K562 (cell line): ENCODE data around the gene GMNN.

Experiments
- EZH2 ChIP-seq: IDR thresholded peaks from 2 replicates; pipeline ENCODE4 v1.6.1; 2012; ENCODE audit warnings: low read depth, mild to moderate bottlenecking, inconsistent platforms, low read length, borderline replicate concordance
- FOXA1 ChIP-seq: fragments of 450-650 bp; IDR thresholded peaks from 2 replicates; pipeline ENCODE4 v1.6.1; 2016; ENCODE audit warnings: mild to moderate bottlenecking, borderline replicate concordance
- HMG20A ChIP-seq: fragments of 450-650 bp; formaldehyde crosslinking; conservative IDR thresholded peaks from 2 replicates; pipeline ENCODE4 v1.4.0; 2020; ENCODE audit warnings: mild to moderate bottlenecking, mixed read lengths
- SP2 ChIP-seq: IDR thresholded peaks from 2 replicates; pipeline ENCODE4 v1.6.1; 2011; ENCODE audit warnings: mild to moderate bottlenecking, low read depth, low read length, moderate library complexity; ENCODE audit not compliant: poor library complexity, severe bottlenecking; ENCODE audit errors: extremely low read depth
- TBP ChIP-seq: optimal IDR thresholded peaks from 2 replicates; pipeline ENCODE3; 2011; ENCODE audit warnings: low read depth, low read length, improper control_type of control experiment
- TEAD4 ChIP-seq, 2 experiments: sonication (generic) in 1 of 2; formaldehyde crosslinking in 1 of 2; IDR thresholded peaks; 2 replicates each; pipeline versions ENCODE4 v1.6.1 to v1.8.0; 2012 to 2022; ENCODE audit warnings: borderline replicate concordance in 1 of 2, inconsistent platforms in 1 of 2, low read length in 1 of 2, mild to moderate bottlenecking in 1 of 2, missing genetic modification reagents in 1 of 2
- TF ChIP-seq, protein P1 (sequence below): fragments of 250-450 bp; sonication (Bioruptor Pico); IDR thresholded peaks from 2 replicates; pipeline ENCODE4 v1.8.0; 2021; ENCODE audit warnings: borderline replicate concordance, mild to moderate bottlenecking, moderate library complexity; ENCODE audit not compliant: poor library complexity, severe bottlenecking
- TF ChIP-seq, protein P2 (sequence below), 3 experiments: IDR thresholded peaks in 2 of 3; conservative IDR thresholded peaks in 1 of 3; 2 replicates each; pipeline ENCODE4 v1.5.1; 2011 to 2012; ENCODE audit warnings: low read length in 3 of 3, mild to moderate bottlenecking in 3 of 3, control low read depth in 2 of 3, improper control_type of control experiment in 1 of 3, inconsistent platforms in 1 of 3, low read depth in 1 of 3, mixed read lengths in 1 of 3, moderate library complexity in 1 of 3; ENCODE audit not compliant: insufficient read depth in 2 of 3

DNA sequence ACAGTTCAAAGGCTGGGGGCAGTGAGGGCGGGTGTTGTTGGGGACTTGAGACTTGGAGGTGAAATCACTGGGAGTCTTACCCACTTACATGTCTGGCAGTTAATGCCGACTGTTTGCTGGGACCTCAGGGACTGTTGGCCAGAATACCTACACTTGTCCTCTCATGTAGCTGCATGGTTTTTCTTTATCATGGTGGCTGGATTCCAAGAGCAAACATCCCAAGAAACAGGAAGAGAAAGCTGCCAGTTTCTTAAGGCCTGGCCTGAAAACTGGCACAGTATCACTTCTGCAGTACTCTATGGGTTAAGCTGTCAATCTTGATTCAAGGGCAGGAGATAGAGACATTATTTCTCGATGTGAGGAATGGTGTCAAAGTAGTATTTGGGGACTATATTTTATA, 36.0 kb upstream of the GMNN start:
- TF ChIP-seq EZH2: no peak
- TF ChIP-seq TEAD4 (IDR thresholded peaks at IDR 0.05; ENCODE audit: low read length): no peak
- no peak for TF ChIP-seq TEAD4 (CRISPR knock-in tag; IDR thresholded peaks at IDR 0.05; ENCODE audit: borderline replicate concordance)
- TF ChIP-seq, protein P1, sequence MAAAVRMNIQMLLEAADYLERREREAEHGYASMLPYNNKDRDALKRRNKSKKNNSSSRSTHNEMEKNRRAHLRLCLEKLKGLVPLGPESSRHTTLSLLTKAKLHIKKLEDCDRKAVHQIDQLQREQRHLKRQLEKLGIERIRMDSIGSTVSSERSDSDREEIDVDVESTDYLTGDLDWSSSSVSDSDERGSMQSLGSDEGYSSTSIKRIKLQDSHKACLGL: no peak
- TF ChIP-seq HMG20A (CRISPR knock-in tag): no peak
- TF ChIP-seq, protein P2, sequence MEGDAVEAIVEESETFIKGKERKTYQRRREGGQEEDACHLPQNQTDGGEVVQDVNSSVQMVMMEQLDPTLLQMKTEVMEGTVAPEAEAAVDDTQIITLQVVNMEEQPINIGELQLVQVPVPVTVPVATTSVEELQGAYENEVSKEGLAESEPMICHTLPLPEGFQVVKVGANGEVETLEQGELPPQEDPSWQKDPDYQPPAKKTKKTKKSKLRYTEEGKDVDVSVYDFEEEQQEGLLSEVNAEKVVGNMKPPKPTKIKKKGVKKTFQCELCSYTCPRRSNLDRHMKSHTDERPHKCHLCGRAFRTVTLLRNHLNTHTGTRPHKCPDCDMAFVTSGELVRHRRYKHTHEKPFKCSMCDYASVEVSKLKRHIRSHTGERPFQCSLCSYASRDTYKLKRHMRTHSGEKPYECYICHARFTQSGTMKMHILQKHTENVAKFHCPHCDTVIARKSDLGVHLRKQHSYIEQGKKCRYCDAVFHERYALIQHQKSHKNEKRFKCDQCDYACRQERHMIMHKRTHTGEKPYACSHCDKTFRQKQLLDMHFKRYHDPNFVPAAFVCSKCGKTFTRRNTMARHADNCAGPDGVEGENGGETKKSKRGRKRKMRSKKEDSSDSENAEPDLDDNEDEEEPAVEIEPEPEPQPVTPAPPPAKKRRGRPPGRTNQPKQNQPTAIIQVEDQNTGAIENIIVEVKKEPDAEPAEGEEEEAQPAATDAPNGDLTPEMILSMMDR (IDR thresholded peaks at IDR 0.05 in 2 of 3, conservative IDR thresholded peaks at IDR 0.05 in 1 of 3; ENCODE audit: insufficient read depth in 2 of 3, low read depth in 1 of 3, low read length in 3 of 3): no peak
- no peak for TF ChIP-seq TBP
- TF ChIP-seq FOXA1: no peak
- TF ChIP-seq SP2: no peak
